ENCODE measurements around the gene FOXO6. TPM values are rescaled to one million over a fixed set of nuclear protein-coding genes. Genes with fewer than 3 reads are reported as not detected.

Gene FOXO6
- total RNA-seq, 4 donors from 2014 or later = 0.44 to 4.4 (median 1.7) TPM

- no peak for TF ChIP-seq POLR2A (IDR thresholded peaks at IDR 0.05)
- no peak for TF ChIP-seq EP300 (IDR thresholded peaks at IDR 0.05)
- 56 to 68% methylated on average over 5 of the region's 5 CpGs for whole genome bisulfite sequencing, 2 donors
- Histone ChIP-seq H3K27ac (no peak overlapping the region), H3K36me3 (no peaks in the 10 kb centered on the region), H3K4me3 (no peak overlapping the region), H3K9me3 (no peaks in the 10 kb centered on the region), H3K27me3 (peaks cover 0 to 22% of the 10 kb centered on the region in 2 donors), H3K4me1 (peaks cover 0 to 38% (median 21%) of the 10 kb centered on the region in 4 donors)
- DNase-seq (ENCODE audit: low spot score in 2 of 2) = no peak
Measured at GRCh38 chr1:41367288-41367642, 6.0 kb downstream of the FOXO6 start.

- WGBS, 2 donors = 14 to 50% methylated on average over 1 of the region's 1 CpG
- Histone ChIP-seq H3K36me3 (no peaks in the 10 kb centered on the region), H3K9me3 (no peaks in the 10 kb centered on the region), H3K27me3 (peaks cover 0 to 13% of the 10 kb centered on the region in 2 donors), H3K4me3 (no peak overlapping the region), H3K4me1 (peaks cover 0 to 42% (median 20%) of the 10 kb centered on the region in 4 donors), H3K27ac (no peak overlapping the region)
- TF ChIP-seq EP300 (IDR thresholded peaks at IDR 0.05) = no peak
- no peak for TF ChIP-seq CTCF (IDR thresholded peaks at IDR 0.05)
- TF ChIP-seq POLR2A (IDR thresholded peaks at IDR 0.05) = no peak
- no peak for DNase-seq (ENCODE audit: low spot score in 2 of 2)
Measured at GRCh38 chr1:41368366-41368765, 7.1 kb downstream of the FOXO6 start.

DNA sequence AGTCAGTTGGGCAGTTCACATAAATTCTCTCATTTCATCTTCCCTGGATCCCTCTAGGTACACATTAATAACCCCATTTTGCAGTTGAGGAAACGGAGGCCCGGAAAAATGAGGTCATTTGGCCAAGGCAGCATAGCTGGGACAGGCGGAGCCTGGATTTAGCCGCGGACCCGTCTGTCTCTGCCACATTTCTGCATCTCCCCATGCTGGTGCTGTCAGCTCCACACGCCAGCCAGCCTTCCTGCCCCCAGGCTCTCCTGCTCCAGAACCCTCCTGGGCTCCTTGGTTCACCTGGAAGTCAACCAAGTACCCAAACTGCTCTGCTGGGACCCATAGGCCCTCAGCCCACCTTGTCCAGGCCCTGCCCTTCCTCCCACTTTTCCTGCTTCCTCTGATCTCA lies 7.6 kb downstream of the FOXO6 start:
- H3K9me3 ChIP-seq = no peaks in the 10 kb centered on the region
- no peak overlapping the region for H3K27ac ChIP-seq
- H3K36me3 ChIP-seq = no peaks in the 10 kb centered on the region
- TF ChIP-seq CTCF (IDR thresholded peaks at IDR 0.05) (no peak), EP300 (IDR thresholded peaks at IDR 0.05) (no peak), POLR2A (IDR thresholded peaks at IDR 0.05) (no peak)
- 60 to 79% methylated on average over 7 of the region's 7 CpGs for WGBS, 2 donors
- peaks cover 0 to 42% (median 20%) of the 10 kb centered on the region in 4 donors for H3K4me1 ChIP-seq
- H3K4me3 ChIP-seq = no peak overlapping the region
- peaks cover 0 to 12% of the 10 kb centered on the region in 2 donors for H3K27me3 ChIP-seq
- DNase-seq (ENCODE audit: low spot score in 2 of 2) = no peak

DNA sequence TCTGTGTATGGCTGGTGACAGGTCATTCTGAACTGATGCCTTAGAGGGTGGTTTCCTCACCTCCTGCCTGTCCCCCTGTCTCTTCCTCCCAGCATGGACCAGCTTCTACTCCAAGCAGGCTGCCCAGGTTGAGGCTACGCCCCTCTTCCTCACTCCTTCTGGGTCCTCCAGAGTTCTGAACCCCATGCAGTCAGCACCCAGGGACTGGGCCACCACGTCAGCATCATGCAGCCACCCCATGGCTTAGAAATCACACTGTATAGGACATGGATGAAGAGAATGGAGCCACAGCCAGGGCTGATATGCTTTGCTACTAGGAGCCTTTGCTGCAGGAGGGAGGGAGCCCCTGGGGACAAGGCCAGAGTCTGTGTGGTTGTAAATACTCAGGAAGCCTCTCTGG lies 8.3 kb downstream of the FOXO6 start:
- 87 to 96% methylated on average over 2 of the region's 2 CpGs for WGBS, 2 donors
- H3K36me3 ChIP-seq = no peaks in the 10 kb centered on the region
- H3K27me3 ChIP-seq = peaks cover 0 to 12% of the 10 kb centered on the region in 2 donors
- peaks cover 0 to 42% (median 20%) of the 10 kb centered on the region in 4 donors for H3K4me1 ChIP-seq
- DNase-seq (ENCODE audit: low spot score in 2 of 2) = no peak
- no peak overlapping the region for H3K4me3 ChIP-seq
- TF ChIP-seq POLR2A (IDR thresholded peaks at IDR 0.05) (no peak), CTCF (IDR thresholded peaks at IDR 0.05) (no peak), EP300 (IDR thresholded peaks at IDR 0.05) (no peak)
- no peak overlapping the region for H3K27ac ChIP-seq
- no peaks in the 10 kb centered on the region for H3K9me3 ChIP-seq

GRCh38 chr1:41370225-41370624 lies 9.0 kb downstream of the FOXO6 start:
- peaks cover 0 to 12% of the 10 kb centered on the region in 2 donors for H3K27me3 ChIP-seq
- H3K4me1 ChIP-seq = peaks cover 0 to 42% (median 20%) of the 10 kb centered on the region in 4 donors
- no peak overlapping the region for H3K27ac ChIP-seq
- no peaks in the 10 kb centered on the region for H3K36me3 ChIP-seq
- DNase-seq (ENCODE audit: low spot score in 2 of 2) = no peak
- no peak overlapping the region for H3K4me3 ChIP-seq
- WGBS, 2 donors = 80 to 88% methylated on average over 4 of the region's 4 CpGs
- no peaks in the 10 kb centered on the region for H3K9me3 ChIP-seq
- no peak for TF ChIP-seq EP300 (IDR thresholded peaks at IDR 0.05)
- TF ChIP-seq POLR2A (IDR thresholded peaks at IDR 0.05) = no peak
- TF ChIP-seq CTCF (IDR thresholded peaks at IDR 0.05) = no peak

Measured in tibial nerve (tissue), 4 donors.